B cell (primary cell): ENCODE measurements around the gene MYLK2. TPM values are rescaled to one million over a fixed set of nuclear protein-coding genes. Genes with fewer than 3 reads are reported as not detected.

Experiments used
- ATAC-seq: fragments of 200-7000 bp; cut with Tn5 transposase; one replicate; pipeline ENCODE4 v1.10.0; 2021; ENCODE audit warnings: low read depth, mild to moderate bottlenecking, moderate number of reproducible peaks, moderate library complexity
- CTCF ChIA-PET: fragments of 350-600 bp; sonication (Branson Sonifier 250); formaldehyde crosslinking; loops from one replicate; lab custom pipeline; 2021; ENCODE audit warnings: antibody characterized with exemption, inconsistent platforms; lab: Charles Lee
- POLR2A ChIA-PET: fragments of 350-600 bp; sonication (Branson Sonifier 250); formaldehyde crosslinking; loops from one replicate; lab custom pipeline; 2021; ENCODE audit warnings: antibody characterized with exemption; lab: Charles Lee
- DNase-seq: peaks from one replicate; pipeline ENCODE4 v3.0.0; 2013
- H2AFZ ChIP-seq: 2 replicates; pipeline ENCODE4 v1.6.1; 2012; ENCODE audit warnings: mild to moderate bottlenecking, low read depth, low read length; ENCODE audit not compliant: insufficient read depth, poor library complexity, severe bottlenecking
- H3K27ac ChIP-seq, 2 donors: 1 replicate in 1 of 2; 2 replicates in 1 of 2; pipeline ENCODE4 v1.5.1; 2012 to 2013; ENCODE audit warnings: low read length in 2 of 2, mild to moderate bottlenecking in 2 of 2, moderate library complexity in 1 of 2
- H3K27me3 ChIP-seq, 4 experiments: fragments of 200-600 bp in 1 of 4; sonication (generic) in 1 of 4; replicated peaks in 1 of 4; 1 replicate in 2 of 4; 2 replicates in 2 of 4; pipeline versions ENCODE4 v1.6.1 to v1.7.0; 2013 to 2016; ENCODE audit warnings: low read length in 3 of 4, mild to moderate bottlenecking in 2 of 4, mixed read lengths in 1 of 4, moderate library complexity in 1 of 4; ENCODE audit not compliant: insufficient read depth in 4 of 4, control insufficient read depth in 3 of 4; ENCODE audit errors: control extremely low read depth in 1 of 4
- H3K36me3 ChIP-seq, 2 experiments: replicated peaks in 1 of 2; 1 replicate in 1 of 2; 2 replicates in 1 of 2; pipeline versions ENCODE4 v1.6.1 to v1.7.1; 2013; ENCODE audit warnings: low read length in 1 of 2; ENCODE audit not compliant: insufficient read depth in 2 of 2, control insufficient read depth in 1 of 2; ENCODE audit errors: control extremely low read depth in 1 of 2, extremely low read depth in 1 of 2
- H3K4me1 ChIP-seq, 2 donors: fragments of 200-600 bp in 1 of 2; sonication (generic) in 1 of 2; 1 replicate in 1 of 2; 2 replicates in 1 of 2; pipeline versions ENCODE4 v1.5.1 to v1.6.1; 2013 to 2017; ENCODE audit warnings: low read length in 2 of 2; ENCODE audit not compliant: control insufficient read depth in 2 of 2, insufficient read depth in 2 of 2
- H3K4me2 ChIP-seq: replicated peaks from 2 replicates; pipeline ENCODE3; 2012; ENCODE audit warnings: mild to moderate bottlenecking, low read depth, low read length; ENCODE audit not compliant: poor library complexity, severe bottlenecking
- H3K4me3 ChIP-seq, 5 experiments: fragments of 200-600 bp in 1 of 5; sonication (generic) in 1 of 5; 1 replicate in 3 of 5; 2 replicates in 2 of 5; pipeline versions ENCODE4 v1.5.1 to v1.7.0; 2011 to 2016; ENCODE audit warnings: low read length in 4 of 5, mild to moderate bottlenecking in 4 of 5, low read depth in 2 of 5, control low read depth in 1 of 5, moderate library complexity in 1 of 5; ENCODE audit not compliant: insufficient read depth in 1 of 5; ENCODE audit errors: control extremely low read depth in 1 of 5, extremely low read depth in 1 of 5
- H3K79me2 ChIP-seq: fragments of 200-600 bp; sonication (generic); one replicate; pipeline ENCODE4 v1.6.0; 2016; ENCODE audit warnings: low read length; ENCODE audit not compliant: control insufficient read depth, insufficient read depth
- H3K9ac ChIP-seq: fragments of 200-600 bp; sonication (generic); 2 replicates; pipeline ENCODE4 v1.6.1; 2017; ENCODE audit warnings: mild to moderate bottlenecking, low read length, moderate library complexity
- H3K9me3 ChIP-seq, 3 donors: one replicate each; pipeline versions ENCODE4 v1.6.1 to v1.7.1; 2013; ENCODE audit warnings: low read length in 2 of 3; ENCODE audit not compliant: control insufficient read depth in 2 of 3, insufficient read depth in 1 of 3; ENCODE audit errors: control extremely low read depth in 1 of 3
- H4K20me1 ChIP-seq: 2 replicates; pipeline ENCODE4 v1.6.0; 2012; ENCODE audit warnings: mild to moderate bottlenecking, low read length; ENCODE audit not compliant: insufficient read depth, control insufficient read depth, poor library complexity, severe bottlenecking
- H3K27ac Mint-ChIP-seq: one replicate; pipeline ENCODE4 v1.8.0; 2021; ENCODE audit warnings: mixed read lengths
- H3K27me3 Mint-ChIP-seq: one replicate; pipeline ENCODE4 v1.8.0; 2021; ENCODE audit warnings: mixed read lengths
- H3K4me1 Mint-ChIP-seq: one replicate; pipeline ENCODE4 v1.8.0; 2021; ENCODE audit warnings: mixed read lengths
- H3K4me3 Mint-ChIP-seq: one replicate; pipeline ENCODE4 v1.8.0; 2021; ENCODE audit warnings: mixed read lengths
- H3K9me3 Mint-ChIP-seq: one replicate; pipeline ENCODE4 v1.8.0; 2022; ENCODE audit warnings: mixed read lengths; ENCODE audit not compliant: insufficient read depth
- EZH2 ChIP-seq: IDR thresholded peaks from 2 replicates; pipeline ENCODE4 v1.6.1; 2012; ENCODE audit warnings: borderline replicate concordance, low read depth, mild to moderate bottlenecking, moderate library complexity, low read length; ENCODE audit not compliant: insufficient read depth, poor library complexity, severe bottlenecking
- WGBS: methylation state at CpG from one replicate; pipeline ENCODE4 v1.1.5; 2013; ENCODE audit warnings: missing lambda C conversion rate; ENCODE audit not compliant: insufficient coverage; 5-methylcytosine and 5-hydroxymethylcytosine counted together
- intact Hi-C: fragments of 100-400 bp; cut with micrococcal nuclease; formaldehyde crosslinking; loops from one replicate; pipeline ENCODE4 v1.10.0; 2022
- polyA plus RNA-seq: library from polyadenylated mRNA; depleted of rRNA; stranded (reverse); fragments of >200 nt; gene quantifications from 2 replicates; pipeline ENCODE4 v1.2.3, GENCODE V29; 2012
- total RNA-seq, 2 donors: library from RNA; stranded (reverse); fragments of 120-200 nt in 1 of 2; gene quantifications; 1 replicate in 1 of 2; 2 replicates in 1 of 2; pipeline versions ENCODE4 v1.2.3 to v1.2.4, GENCODE V29; 2013 to 2022
- TF ChIP-seq, protein P1 (sequence below): fragments of 200-600 bp; IDR thresholded peaks from one replicate; pipeline ENCODE4 v1.8.0; 2022; ENCODE audit warnings: antibody characterized with exemption, mild to moderate bottlenecking

MYLK2 gene
- total and polyA plus RNA-seq, 2 donors (not counting 1 experiment from before 2014, with no cell fraction given), result not detected

GRCh38 chr20:31879143-31879987, 60.2 kb downstream of the MYLK2 start:
- no peaks in the 10 kb centered on the region for H4K20me1 ChIP-seq
- DNase-seq, result peak; percentile 92
- peak overlapping the region; percentile 60 for H3K9ac ChIP-seq
- peak overlapping the region; percentile 62 to 75 (median 66) for H3K4me3 ChIP-seq
- ATAC-seq, result peak; percentile 89
- Mint-ChIP-seq H3K9me3 (no peaks in the 10 kb centered on the region), H3K27ac (peak overlapping the region; percentile 97), H3K27me3 (no peaks in the 10 kb centered on the region), H3K4me3 (peak overlapping the region; percentile 97), H3K4me1 (peaks cover 13% of the 10 kb centered on the region)
- no peak for TF ChIP-seq EZH2
- TF ChIP-seq, protein P1, sequence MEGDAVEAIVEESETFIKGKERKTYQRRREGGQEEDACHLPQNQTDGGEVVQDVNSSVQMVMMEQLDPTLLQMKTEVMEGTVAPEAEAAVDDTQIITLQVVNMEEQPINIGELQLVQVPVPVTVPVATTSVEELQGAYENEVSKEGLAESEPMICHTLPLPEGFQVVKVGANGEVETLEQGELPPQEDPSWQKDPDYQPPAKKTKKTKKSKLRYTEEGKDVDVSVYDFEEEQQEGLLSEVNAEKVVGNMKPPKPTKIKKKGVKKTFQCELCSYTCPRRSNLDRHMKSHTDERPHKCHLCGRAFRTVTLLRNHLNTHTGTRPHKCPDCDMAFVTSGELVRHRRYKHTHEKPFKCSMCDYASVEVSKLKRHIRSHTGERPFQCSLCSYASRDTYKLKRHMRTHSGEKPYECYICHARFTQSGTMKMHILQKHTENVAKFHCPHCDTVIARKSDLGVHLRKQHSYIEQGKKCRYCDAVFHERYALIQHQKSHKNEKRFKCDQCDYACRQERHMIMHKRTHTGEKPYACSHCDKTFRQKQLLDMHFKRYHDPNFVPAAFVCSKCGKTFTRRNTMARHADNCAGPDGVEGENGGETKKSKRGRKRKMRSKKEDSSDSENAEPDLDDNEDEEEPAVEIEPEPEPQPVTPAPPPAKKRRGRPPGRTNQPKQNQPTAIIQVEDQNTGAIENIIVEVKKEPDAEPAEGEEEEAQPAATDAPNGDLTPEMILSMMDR, result no peak
- no peaks in the 10 kb centered on the region for H3K36me3 ChIP-seq
- peak overlapping the region in 1 of 2 donors; percentile 71 for H3K27ac ChIP-seq
- CTCF ChIA-PET, result interaction anchor here (0.9 to 2.9 kb wide), 9 partner anchors 11 to 155 kb away, joined by 3 to 24 read pairs (median 7); partner anchors contain the start of gene PDRG1
- 4% methylated on average over 40 of the region's 45 CpGs for WGBS
- H3K4me1 ChIP-seq, result peaks cover 8 to 11% of the 10 kb centered on the region in 2 donors
- H3K4me2 ChIP-seq, result peak overlapping the region; percentile 74
- H2AFZ ChIP-seq, result peak overlapping the region; percentile 67
- POLR2A ChIA-PET, result interaction anchor here (0.5 to 2.1 kb wide), 5 partner anchors 10 to 230 kb away, joined by 3 to 9 read pairs (median 5); partner anchors contain the start of genes BCL2L1 and TM9SF4
- intact Hi-C loops, result loop anchor here (2.0 kb wide), 1 partner anchor 27 kb away; no protein-coding TSS in a partner anchor
- no peaks in the 10 kb centered on the region for H3K79me2 ChIP-seq
- no peaks in the 10 kb centered on the region for H3K9me3 ChIP-seq
- H3K27me3 ChIP-seq, result no peaks in the 10 kb centered on the region

GRCh38 chr20:31881945-31882344, 62.8 kb downstream of the MYLK2 start:
- no peaks in the 10 kb centered on the region for H4K20me1 ChIP-seq
- intact Hi-C loops, result no loop called here
- Mint-ChIP-seq H3K27ac (no peak overlapping the region), H3K9me3 (no peaks in the 10 kb centered on the region), H3K4me1 (peaks cover 13% of the 10 kb centered on the region), H3K4me3 (no peak overlapping the region), H3K27me3 (no peaks in the 10 kb centered on the region)
- H3K36me3 ChIP-seq, result no peaks in the 10 kb centered on the region
- no peak for TF ChIP-seq EZH2
- TF ChIP-seq, protein P1, result no peak
- H3K4me2 ChIP-seq, result no peak overlapping the region
- ChIA-PET CTCF (interaction anchor here (0.5 to 1.0 kb wide), 2 partner anchors 10 to 22 kb away, joined by 3 read pairs; no protein-coding TSS in a partner anchor), POLR2A (no interaction called here)
- no peak overlapping the region for H2AFZ ChIP-seq
- no peaks in the 10 kb centered on the region for H3K9me3 ChIP-seq
- no peaks in the 10 kb centered on the region for H3K27me3 ChIP-seq
- ATAC-seq, result no peak
- no peak overlapping the region for H3K4me3 ChIP-seq
- no peak for DNase-seq
- no peaks in the 10 kb centered on the region for H3K79me2 ChIP-seq
- H3K9ac ChIP-seq, result no peak overlapping the region
- H3K27ac ChIP-seq, result no peak overlapping the region
- 82% methylated on average over 5 of the region's 5 CpGs for WGBS
- H3K4me1 ChIP-seq, result peaks cover 8 to 11% of the 10 kb centered on the region in 2 donors
